Measurements from ENCODE around the gene VAPB. TPM values are rescaled to one million over a fixed set of nuclear protein-coding genes. Genes with fewer than 3 reads are reported as not detected.

The VAPB gene
- polyA plus RNA-seq, 3 donors: 8.5 to 14.3 (median 10.1) TPM

DNA sequence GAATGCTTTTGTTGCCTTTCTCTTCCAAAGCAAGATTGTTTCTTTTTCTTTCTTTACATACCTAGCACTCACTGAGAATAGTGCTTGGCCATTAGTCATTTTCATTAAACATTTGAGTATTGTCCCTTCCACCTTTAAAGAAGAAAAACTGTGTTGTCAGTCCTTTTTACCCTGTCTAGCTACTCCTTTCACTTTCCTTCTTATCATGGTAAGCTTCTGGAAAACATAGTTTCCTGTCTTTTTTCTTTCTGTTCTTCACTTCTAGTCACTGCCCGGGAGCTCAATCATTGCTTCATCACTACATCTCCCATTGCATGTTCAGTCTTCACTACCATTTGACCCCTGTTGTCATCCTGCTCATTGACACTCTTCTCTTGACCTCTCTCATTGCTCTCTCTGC is 12.1 kb downstream of the VAPB start:
- TF ChIP-seq, protein P1, sequence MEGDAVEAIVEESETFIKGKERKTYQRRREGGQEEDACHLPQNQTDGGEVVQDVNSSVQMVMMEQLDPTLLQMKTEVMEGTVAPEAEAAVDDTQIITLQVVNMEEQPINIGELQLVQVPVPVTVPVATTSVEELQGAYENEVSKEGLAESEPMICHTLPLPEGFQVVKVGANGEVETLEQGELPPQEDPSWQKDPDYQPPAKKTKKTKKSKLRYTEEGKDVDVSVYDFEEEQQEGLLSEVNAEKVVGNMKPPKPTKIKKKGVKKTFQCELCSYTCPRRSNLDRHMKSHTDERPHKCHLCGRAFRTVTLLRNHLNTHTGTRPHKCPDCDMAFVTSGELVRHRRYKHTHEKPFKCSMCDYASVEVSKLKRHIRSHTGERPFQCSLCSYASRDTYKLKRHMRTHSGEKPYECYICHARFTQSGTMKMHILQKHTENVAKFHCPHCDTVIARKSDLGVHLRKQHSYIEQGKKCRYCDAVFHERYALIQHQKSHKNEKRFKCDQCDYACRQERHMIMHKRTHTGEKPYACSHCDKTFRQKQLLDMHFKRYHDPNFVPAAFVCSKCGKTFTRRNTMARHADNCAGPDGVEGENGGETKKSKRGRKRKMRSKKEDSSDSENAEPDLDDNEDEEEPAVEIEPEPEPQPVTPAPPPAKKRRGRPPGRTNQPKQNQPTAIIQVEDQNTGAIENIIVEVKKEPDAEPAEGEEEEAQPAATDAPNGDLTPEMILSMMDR (IDR thresholded peaks at IDR 0.05): no peak
- H3K9ac ChIP-seq (ENCODE audit: insufficient read depth, low read length, poor library complexity, severe bottlenecking): no peak overlapping the region
- peaks cover 0 to 2% (median 0%) of the 10 kb centered on the region in 3 donors for H3K27me3 Mint-ChIP-seq (ENCODE audit: low read depth in 3 of 3)
- H4K20me1 ChIP-seq (ENCODE audit: insufficient read depth, low read length): peaks cover 100% of the 10 kb centered on the region
- H3K27ac ChIP-seq (ENCODE audit: low read depth in 1 of 2, low read length in 2 of 2): peak overlapping the region in 1 of 2 donors; percentile 39
- no peak overlapping the region for H3K27ac Mint-ChIP-seq
- DNase-seq: no peak
- peaks cover 2 to 11% of the 10 kb centered on the region in 2 donors for H3K36me3 Mint-ChIP-seq
- no peak overlapping the region for H3K4me2 ChIP-seq (replicated peaks; ENCODE audit: extremely low read depth, low read length, poor library complexity, severe bottlenecking)
- H2AFZ ChIP-seq (ENCODE audit: insufficient read depth, low read depth, low read length, poor library complexity, severe bottlenecking): no peak overlapping the region
- intact Hi-C loops (cut with micrococcal nuclease): no loop called here
- no peaks in the 10 kb centered on the region for H3K9me3 Mint-ChIP-seq
- H3K36me3 ChIP-seq (replicated peaks in 1 of 2; ENCODE audit: control insufficient read depth in 1 of 2, insufficient read depth in 2 of 2, low read length in 2 of 2): no peaks in the 10 kb centered on the region
- peaks cover 16% of the 10 kb centered on the region for H3K4me1 Mint-ChIP-seq
- H3K79me2 ChIP-seq (ENCODE audit: insufficient read depth, low read length): peaks cover 100% of the 10 kb centered on the region
- H3K9me3 ChIP-seq (replicated peaks in 1 of 2; ENCODE audit: control insufficient read depth in 1 of 2, insufficient read depth in 1 of 2, low read length in 2 of 2): no peaks in the 10 kb centered on the region
- H3K27me3 ChIP-seq (ENCODE audit: control insufficient read depth in 2 of 2, insufficient read depth in 2 of 2, low read length in 2 of 2): no peaks in the 10 kb centered on the region
- WGBS (ENCODE audit: insufficient coverage): 0% methylated on average over 1 of the region's 1 CpG
- H3K4me3 Mint-ChIP-seq: no peak overlapping the region
- H3K4me1 ChIP-seq (ENCODE audit: control insufficient read depth in 1 of 2, insufficient read depth in 2 of 2, low read length in 2 of 2): peaks cover 0 to 4% of the 10 kb centered on the region in 2 donors
- H3K4me3 ChIP-seq (replicated peaks in 1 of 3; ENCODE audit: low read depth in 2 of 3, low read length in 3 of 3): no peak overlapping the region

DNA sequence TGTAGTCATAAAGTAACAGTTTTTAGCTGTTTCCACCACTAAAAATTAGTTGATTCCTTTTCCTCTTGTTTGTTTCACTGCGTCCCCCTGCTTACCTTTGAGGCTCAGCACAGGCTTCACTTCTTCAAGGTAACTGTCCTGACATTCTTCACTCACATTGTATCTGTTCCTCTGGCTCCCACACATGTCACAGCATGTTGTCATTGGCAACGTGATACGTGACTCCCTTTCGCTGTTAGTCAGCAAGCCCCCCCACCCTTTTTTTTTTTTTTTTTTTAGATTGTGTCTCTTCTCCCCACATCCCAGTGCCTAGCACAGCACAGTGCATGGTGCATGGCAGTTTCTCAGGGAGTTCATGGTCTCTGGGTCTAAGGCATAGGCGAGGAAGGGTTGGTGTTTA is 13.3 kb downstream of the VAPB start:
- H3K4me1 Mint-ChIP-seq: peaks cover 13% of the 10 kb centered on the region
- Histone ChIP-seq H3K79me2 (ENCODE audit: insufficient read depth, low read length) (peaks cover 100% of the 10 kb centered on the region), H3K27ac (ENCODE audit: low read depth in 1 of 2, low read length in 2 of 2) (peak overlapping the region in 1 of 2 donors; percentile 49), H3K4me2 (replicated peaks; ENCODE audit: extremely low read depth, low read length, poor library complexity, severe bottlenecking) (no peak overlapping the region), H4K20me1 (ENCODE audit: insufficient read depth, low read length) (peaks cover 100% of the 10 kb centered on the region), H2AFZ (ENCODE audit: insufficient read depth, low read depth, low read length, poor library complexity, severe bottlenecking) (no peak overlapping the region), H3K4me1 (ENCODE audit: control insufficient read depth in 1 of 2, insufficient read depth in 2 of 2, low read length in 2 of 2) (peaks cover 0 to 4% of the 10 kb centered on the region in 2 donors), H3K9me3 (replicated peaks in 1 of 2; ENCODE audit: control insufficient read depth in 1 of 2, insufficient read depth in 1 of 2, low read length in 2 of 2) (no peaks in the 10 kb centered on the region), H3K4me3 (replicated peaks in 1 of 3; ENCODE audit: low read depth in 2 of 3, low read length in 3 of 3) (no peak overlapping the region), H3K9ac (ENCODE audit: insufficient read depth, low read length, poor library complexity, severe bottlenecking) (no peak overlapping the region), H3K27me3 (ENCODE audit: control insufficient read depth in 2 of 2, insufficient read depth in 2 of 2, low read length in 2 of 2) (no peaks in the 10 kb centered on the region), H3K36me3 (replicated peaks in 1 of 2; ENCODE audit: control insufficient read depth in 1 of 2, insufficient read depth in 2 of 2, low read length in 2 of 2) (no peaks in the 10 kb centered on the region)
- peaks cover 0 to 2% (median 0%) of the 10 kb centered on the region in 3 donors for H3K27me3 Mint-ChIP-seq (ENCODE audit: low read depth in 3 of 3)
- H3K9me3 Mint-ChIP-seq: no peaks in the 10 kb centered on the region
- intact Hi-C loops (cut with micrococcal nuclease): no loop called here
- no peak overlapping the region for H3K4me3 Mint-ChIP-seq
- no peak for DNase-seq
- WGBS (ENCODE audit: insufficient coverage): 96% methylated on average over 4 of the region's 5 CpGs
- TF ChIP-seq, protein P1 (IDR thresholded peaks at IDR 0.05): no peak
- peaks cover 2 to 7% of the 10 kb centered on the region in 2 donors for H3K36me3 Mint-ChIP-seq
- H3K27ac Mint-ChIP-seq: no peak overlapping the region

Data from CD14-positive monocyte (primary cell).